GM18868 (cell line): ENCODE results near the gene PXDC1.
"Not testable (repeated sequence)": the region's sequence is repeated elsewhere in the genome, so short reads cannot be mapped to it uniquely, and the experiment has no call there.

Experiments used
- ATAC-seq: cut with Tn5 transposase; IDR thresholded peaks from one replicate; pipeline ENCODE4 v1.9.1; 2021; ENCODE audit warnings: mild to moderate bottlenecking, moderate library complexity; ENCODE audit not compliant: unreplicated experiment

PXDC1 gene

GRCh38 chr6:3764516-3765335 lies 13.2 kb upstream of the PXDC1 start:
- no peak for ATAC-seq

GRCh38 chr6:3762852-3763251 lies 11.3 kb upstream of the PXDC1 start:
- ATAC-seq, result no peak

- no peak for ATAC-seq
Observed at GRCh38 chr6:3762359-3762758, 10.8 kb upstream of the PXDC1 start.

- ATAC-seq, result no peak
Observed at GRCh38 chr6:3761989-3762270, 10.4 kb upstream of the PXDC1 start.

GRCh38 chr6:3759646-3760232 lies 8.2 kb upstream of the PXDC1 start:
- ATAC-seq, result no peak

GRCh38 chr6:3758842-3759144 lies 7.3 kb upstream of the PXDC1 start:
- ATAC-seq, result no peak

- ATAC-seq, result not testable (repeated sequence)
Observed at GRCh38 chr6:3757998-3758841, 6.7 kb upstream of the PXDC1 start.

GRCh38 chr6:3757241-3757641 lies 5.7 kb upstream of the PXDC1 start:
- ATAC-seq, result no peak

- ATAC-seq, result no peak
Observed at GRCh38 chr6:3756546-3756945, 5.0 kb upstream of the PXDC1 start.

GRCh38 chr6:3755637-3756545 lies 4.4 kb upstream of the PXDC1 start:
- ATAC-seq, result no peak

- no peak for ATAC-seq
Observed at GRCh38 chr6:3754776-3755175, 3.3 kb upstream of the PXDC1 start.

- ATAC-seq, result not testable (repeated sequence)
Observed at GRCh38 chr6:3754032-3754725, 2.7 kb upstream of the PXDC1 start.

- no peak for ATAC-seq
Observed at GRCh38 chr6:3753228-3753835, 1.8 kb upstream of the PXDC1 start.

GRCh38 chr6:3752531-3753227 lies 1.2 kb upstream of the PXDC1 start:
- ATAC-seq, result no peak

GRCh38 chr6:3751730-3752530 lies 417 bp upstream of the PXDC1 start:
- peak; percentile 73 for ATAC-seq

GRCh38 chr6:3750317-3751076 lies 1.0 kb downstream of the PXDC1 start:
- ATAC-seq, result peak; percentile 8

GRCh38 chr6:3749977-3750316 lies 1.6 kb downstream of the PXDC1 start:
- ATAC-seq, result no peak
